ENCODE measurements around the gene GPR21.

Gene GPR21

DNA sequence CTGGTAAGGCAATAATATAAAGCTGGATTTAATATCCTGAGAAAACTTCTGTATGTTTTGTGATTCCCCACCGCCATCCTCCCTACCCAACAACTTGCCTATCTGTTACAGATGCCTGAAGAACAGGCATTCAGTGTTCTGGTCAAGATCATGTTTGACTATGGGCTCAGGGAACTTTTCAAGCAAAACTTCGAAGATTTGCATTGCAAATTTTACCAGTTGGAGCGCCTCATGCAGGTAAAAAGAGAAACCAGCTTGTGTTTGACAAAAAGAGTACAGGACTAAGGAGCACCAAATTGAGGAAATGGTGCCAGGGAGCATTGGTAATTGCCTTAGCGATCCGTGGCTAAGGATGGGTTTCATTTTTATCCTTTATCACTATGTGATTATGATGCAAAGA lies 40.0 kb downstream of the GPR21 start:
- H3K27ac ChIP-seq (ENCODE audit: poor library complexity, severe bottlenecking) = no peak overlapping the region
- no peaks in the 10 kb centered on the region for H3K4me1 ChIP-seq (ENCODE audit: insufficient read depth, poor library complexity, severe bottlenecking)
- no peaks in the 10 kb centered on the region for H3K9me3 ChIP-seq (ENCODE audit: severe bottlenecking)
- H3K36me3 ChIP-seq (ENCODE audit: low read depth) = peaks cover 52% of the 10 kb centered on the region
- DNase-seq (ENCODE audit: low spot score) = no peak
- no peaks in the 10 kb centered on the region for H3K27me3 ChIP-seq (ENCODE audit: insufficient read depth, poor library complexity, severe bottlenecking)
- ATAC-seq (ENCODE audit: low read depth) = no peak
- H3K4me3 ChIP-seq (ENCODE audit: severe bottlenecking) = no peak overlapping the region
- TF ChIP-seq, protein P1, sequence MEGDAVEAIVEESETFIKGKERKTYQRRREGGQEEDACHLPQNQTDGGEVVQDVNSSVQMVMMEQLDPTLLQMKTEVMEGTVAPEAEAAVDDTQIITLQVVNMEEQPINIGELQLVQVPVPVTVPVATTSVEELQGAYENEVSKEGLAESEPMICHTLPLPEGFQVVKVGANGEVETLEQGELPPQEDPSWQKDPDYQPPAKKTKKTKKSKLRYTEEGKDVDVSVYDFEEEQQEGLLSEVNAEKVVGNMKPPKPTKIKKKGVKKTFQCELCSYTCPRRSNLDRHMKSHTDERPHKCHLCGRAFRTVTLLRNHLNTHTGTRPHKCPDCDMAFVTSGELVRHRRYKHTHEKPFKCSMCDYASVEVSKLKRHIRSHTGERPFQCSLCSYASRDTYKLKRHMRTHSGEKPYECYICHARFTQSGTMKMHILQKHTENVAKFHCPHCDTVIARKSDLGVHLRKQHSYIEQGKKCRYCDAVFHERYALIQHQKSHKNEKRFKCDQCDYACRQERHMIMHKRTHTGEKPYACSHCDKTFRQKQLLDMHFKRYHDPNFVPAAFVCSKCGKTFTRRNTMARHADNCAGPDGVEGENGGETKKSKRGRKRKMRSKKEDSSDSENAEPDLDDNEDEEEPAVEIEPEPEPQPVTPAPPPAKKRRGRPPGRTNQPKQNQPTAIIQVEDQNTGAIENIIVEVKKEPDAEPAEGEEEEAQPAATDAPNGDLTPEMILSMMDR (IDR thresholded peaks at IDR 0.05; ENCODE audit: poor library complexity, severe bottlenecking) = no peak

GRCh38 chr9:123073991-123074422 lies 40.5 kb downstream of the GPR21 start:
- Histone ChIP-seq H3K36me3 (ENCODE audit: low read depth) (peaks cover 51% of the 10 kb centered on the region), H3K9me3 (ENCODE audit: severe bottlenecking) (no peaks in the 10 kb centered on the region), H3K27ac (ENCODE audit: poor library complexity, severe bottlenecking) (no peak overlapping the region), H3K27me3 (ENCODE audit: insufficient read depth, poor library complexity, severe bottlenecking) (no peaks in the 10 kb centered on the region), H3K4me1 (ENCODE audit: insufficient read depth, poor library complexity, severe bottlenecking) (no peaks in the 10 kb centered on the region), H3K4me3 (ENCODE audit: severe bottlenecking) (no peak overlapping the region)
- TF ChIP-seq, protein P1 (IDR thresholded peaks at IDR 0.05; ENCODE audit: poor library complexity, severe bottlenecking) = no peak
- DNase-seq (ENCODE audit: low spot score) = no peak
- 0 out of 3 replicates have a peak, but pooled peaks have one; percentile 41 for ATAC-seq (ENCODE audit: low read depth)

- Histone ChIP-seq H3K9me3 (ENCODE audit: severe bottlenecking) (no peaks in the 10 kb centered on the region), H3K4me3 (ENCODE audit: severe bottlenecking) (no peak overlapping the region)
- ATAC-seq (ENCODE audit: low read depth) = no peak
These were observed 41.2 kb downstream of the GPR21 start for GRCh38 chr9:123074628-123075027.

GRCh38 chr9:123080444-123080843 lies 47.0 kb downstream of the GPR21 start:
- H3K36me3 ChIP-seq (ENCODE audit: low read depth) = peaks cover 76% of the 10 kb centered on the region
- no peaks in the 10 kb centered on the region for H3K27me3 ChIP-seq (ENCODE audit: insufficient read depth, poor library complexity, severe bottlenecking)
- no peak overlapping the region for H3K4me3 ChIP-seq (ENCODE audit: severe bottlenecking)
- H3K4me1 ChIP-seq (ENCODE audit: insufficient read depth, poor library complexity, severe bottlenecking) = no peaks in the 10 kb centered on the region
- no peak for ATAC-seq (ENCODE audit: low read depth)
- H3K9me3 ChIP-seq (ENCODE audit: severe bottlenecking) = peaks cover 2% of the 10 kb centered on the region
- TF ChIP-seq, protein P1 (IDR thresholded peaks at IDR 0.05; ENCODE audit: poor library complexity, severe bottlenecking) = no peak
- DNase-seq (ENCODE audit: low spot score) = no peak
- H3K27ac ChIP-seq (ENCODE audit: poor library complexity, severe bottlenecking) = no peak overlapping the region

More at GRCh38 chr9:123074628-123075027, 41.2 kb downstream of the GPR21 start:
- no peaks in the 10 kb centered on the region for H3K4me1 ChIP-seq (ENCODE audit: insufficient read depth, poor library complexity, severe bottlenecking)
- TF ChIP-seq, protein P1 (IDR thresholded peaks at IDR 0.05; ENCODE audit: poor library complexity, severe bottlenecking) = no peak
- H3K36me3 ChIP-seq (ENCODE audit: low read depth) = peaks cover 52% of the 10 kb centered on the region
- no peak for DNase-seq (ENCODE audit: low spot score)
- H3K27me3 ChIP-seq (ENCODE audit: insufficient read depth, poor library complexity, severe bottlenecking) = no peaks in the 10 kb centered on the region
- no peak overlapping the region for H3K27ac ChIP-seq (ENCODE audit: poor library complexity, severe bottlenecking)

- TF ChIP-seq, protein P1 (IDR thresholded peaks at IDR 0.05; ENCODE audit: poor library complexity, severe bottlenecking) = peak; percentile 50
- peaks cover 65% of the 10 kb centered on the region for H3K36me3 ChIP-seq (ENCODE audit: low read depth)
- DNase-seq (ENCODE audit: low spot score) (no peak), ATAC-seq (ENCODE audit: low read depth) (no peak)
- no peak overlapping the region for H3K4me3 ChIP-seq (ENCODE audit: severe bottlenecking)
- H3K27me3 ChIP-seq (ENCODE audit: insufficient read depth, poor library complexity, severe bottlenecking) = no peaks in the 10 kb centered on the region
- H3K4me1 ChIP-seq (ENCODE audit: insufficient read depth, poor library complexity, severe bottlenecking) = no peaks in the 10 kb centered on the region
- no peak overlapping the region for H3K27ac ChIP-seq (ENCODE audit: poor library complexity, severe bottlenecking)
- H3K9me3 ChIP-seq (ENCODE audit: severe bottlenecking) = peaks cover 2% of the 10 kb centered on the region
These were observed 48.4 kb downstream of the GPR21 start for GRCh38 chr9:123081824-123082223.

Data from RWPE2 (cell line).